PC-3 (cell line): Measurements from ENCODE around the gene TMEM229B. TPM values are rescaled to one million over a fixed set of nuclear protein-coding genes. Genes with fewer than 3 reads are reported as not detected.

Experiments
- ATAC-seq: fragments of 200-7000 bp; cut with Tn5 transposase; 2 replicates; pipeline ENCODE4 v1.9.1; 2020; ENCODE audit warnings: mild to moderate bottlenecking, moderate library complexity
- BruUV-seq: library from RNA; stranded (reverse); fragments of 400-500 nt; replicated peaks from 2 replicates; lab custom pipeline; 2021; lab: Mats Ljungman, UMichigan
- CTCF ChIA-PET: fragments of 300-600 bp; sonication (Branson Sonifier 250); formaldehyde crosslinking; loops from one replicate; lab custom pipeline; 2022; ENCODE audit warnings: antibody characterized with exemption; lab: Charles Lee
- POLR2A ChIA-PET: fragments of 300-600 bp; sonication (Branson Sonifier 250); formaldehyde crosslinking; loops from one replicate; lab custom pipeline; 2022; ENCODE audit warnings: antibody characterized with exemption; ENCODE audit not compliant: unreplicated experiment; lab: Charles Lee
- DNase-seq: peaks from one replicate; pipeline ENCODE4 v3.0.0-alpha.2; 2015
- H2AFZ ChIP-seq: fragments of 300-600 bp; sonication (generic); 2 replicates; pipeline ENCODE4 v1.6.0; 2016; ENCODE audit warnings: antibody characterized with exemption, low read length
- H3F3A ChIP-seq: fragments of 300-600 bp; sonication (generic); one replicate; pipeline ENCODE4 v1.6.0; 2017; ENCODE audit warnings: antibody characterized with exemption, low read length, control low read depth, mild to moderate bottlenecking; ENCODE audit not compliant: unreplicated experiment
- H3K27ac ChIP-seq: fragments of 300-600 bp; sonication (generic); 2 replicates; pipeline ENCODE4 v1.5.1; 2016; ENCODE audit warnings: mild to moderate bottlenecking, low read length
- H3K27me3 ChIP-seq: fragments of 300-600 bp; sonication (generic); 2 replicates; pipeline ENCODE4 v1.6.1; 2016; ENCODE audit warnings: low read length, mixed read lengths
- H3K36me3 ChIP-seq: fragments of 300-600 bp; sonication (generic); 2 replicates; pipeline ENCODE4 v1.6.1; 2016; ENCODE audit warnings: low read depth, mixed run types, low read length, mixed read lengths
- H3K4me1 ChIP-seq: fragments of 300-600 bp; sonication (generic); 2 replicates; pipeline ENCODE4 v1.5.1; 2016; ENCODE audit warnings: low read length; ENCODE audit not compliant: insufficient read depth
- H3K4me2 ChIP-seq: fragments of 300-600 bp; sonication (generic); 2 replicates; pipeline ENCODE4 v1.6.0; 2016; ENCODE audit warnings: low read length
- H3K4me3 ChIP-seq: fragments of 300-600 bp; sonication (generic); 2 replicates; pipeline ENCODE4 v1.5.1; 2016; ENCODE audit warnings: mild to moderate bottlenecking, low read length, mixed read lengths
- H3K79me2 ChIP-seq: fragments of 300-600 bp; sonication (generic); 2 replicates; pipeline ENCODE4 v1.6.1; 2017; ENCODE audit warnings: low read length, mixed read lengths
- H3K9ac ChIP-seq: fragments of 300-600 bp; sonication (generic); 2 replicates; pipeline ENCODE4 v1.6.0; 2016; ENCODE audit warnings: mild to moderate bottlenecking, low read length
- H3K9me2 ChIP-seq: fragments of 300-600 bp; sonication (generic); replicated peaks from 2 replicates; pipeline ENCODE4 v1.6.1; 2016; ENCODE audit warnings: mixed run types, low read length, mixed read lengths
- H3K9me3 ChIP-seq: fragments of 300-600 bp; sonication (generic); 2 replicates; pipeline ENCODE4 v1.6.1; 2016; ENCODE audit warnings: low read length, mixed read lengths
- H4K20me1 ChIP-seq: fragments of 300-600 bp; sonication (generic); 2 replicates; pipeline ENCODE4 v1.6.1; 2016; ENCODE audit warnings: low read length, mixed read lengths
- EZH2 ChIP-seq: fragments of 300-600 bp; sonication (generic); IDR thresholded peaks from one replicate; pipeline ENCODE4 v1.6.1; 2017; ENCODE audit warnings: antibody characterized with exemption, mild to moderate bottlenecking, low read length; ENCODE audit not compliant: unreplicated experiment
- EZH2phosphoT487 ChIP-seq: fragments of 300-600 bp; sonication (generic); IDR thresholded peaks from 2 replicates; pipeline ENCODE4 v1.6.1; 2018; ENCODE audit warnings: mild to moderate bottlenecking, antibody characterized with exemption, low read length, borderline replicate concordance
- intact Hi-C: fragments of 100-400 bp; cut with micrococcal nuclease; formaldehyde crosslinking; loops from 2 replicates; pipeline ENCODE4 v1.9.0; 2023
- total RNA-seq: library from RNA; depleted of rRNA; stranded (reverse); fragments of >200 nt; gene quantifications from 2 replicates; pipeline ENCODE4 v1.2.3, GENCODE V29; 2014
- TF ChIP-seq, protein P1 (sequence below): fragments of 300-600 bp; sonication (generic); conservative IDR thresholded peaks from 2 replicates; pipeline ENCODE4 v1.5.1; 2017; ENCODE audit warnings: antibody characterized with exemption, low read depth, mild to moderate bottlenecking, low read length

TMEM229B gene
- total RNA-seq, 1 experiment from 2014 or later = not detected

DNA sequence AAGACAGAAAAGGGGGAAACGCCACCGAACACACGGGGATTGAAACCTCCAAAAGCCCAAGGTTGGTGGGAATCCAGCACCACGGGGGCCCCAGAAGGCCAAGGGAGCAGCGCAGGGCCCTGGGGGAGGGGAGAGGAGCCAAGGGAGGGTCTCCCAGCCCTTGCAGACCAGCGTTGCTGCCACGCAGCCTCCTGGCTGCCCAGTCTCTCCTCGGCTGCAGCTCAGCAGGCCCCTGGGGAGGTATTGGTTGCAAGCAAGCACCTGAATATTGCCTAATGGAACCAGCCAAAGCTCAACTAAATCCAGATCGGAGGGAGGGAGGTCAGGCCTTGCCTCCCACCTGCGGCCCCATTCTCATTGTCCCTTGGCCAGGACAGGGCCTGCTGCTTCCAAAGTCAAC is 15.8 kb downstream of the TMEM229B start:
- no peaks in the 10 kb centered on the region for H3K9me3 ChIP-seq
- H2AFZ ChIP-seq = no peak overlapping the region
- CTCF ChIA-PET = no interaction called here
- BruUV-seq = no TSS peak
- no peaks in the 10 kb centered on the region for H3K79me2 ChIP-seq
- no peaks in the 10 kb centered on the region for H4K20me1 ChIP-seq
- TF ChIP-seq EZH2phosphoT487 = no peak
- no peak for TF ChIP-seq EZH2
- TF ChIP-seq, protein P1, sequence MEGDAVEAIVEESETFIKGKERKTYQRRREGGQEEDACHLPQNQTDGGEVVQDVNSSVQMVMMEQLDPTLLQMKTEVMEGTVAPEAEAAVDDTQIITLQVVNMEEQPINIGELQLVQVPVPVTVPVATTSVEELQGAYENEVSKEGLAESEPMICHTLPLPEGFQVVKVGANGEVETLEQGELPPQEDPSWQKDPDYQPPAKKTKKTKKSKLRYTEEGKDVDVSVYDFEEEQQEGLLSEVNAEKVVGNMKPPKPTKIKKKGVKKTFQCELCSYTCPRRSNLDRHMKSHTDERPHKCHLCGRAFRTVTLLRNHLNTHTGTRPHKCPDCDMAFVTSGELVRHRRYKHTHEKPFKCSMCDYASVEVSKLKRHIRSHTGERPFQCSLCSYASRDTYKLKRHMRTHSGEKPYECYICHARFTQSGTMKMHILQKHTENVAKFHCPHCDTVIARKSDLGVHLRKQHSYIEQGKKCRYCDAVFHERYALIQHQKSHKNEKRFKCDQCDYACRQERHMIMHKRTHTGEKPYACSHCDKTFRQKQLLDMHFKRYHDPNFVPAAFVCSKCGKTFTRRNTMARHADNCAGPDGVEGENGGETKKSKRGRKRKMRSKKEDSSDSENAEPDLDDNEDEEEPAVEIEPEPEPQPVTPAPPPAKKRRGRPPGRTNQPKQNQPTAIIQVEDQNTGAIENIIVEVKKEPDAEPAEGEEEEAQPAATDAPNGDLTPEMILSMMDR = no peak
- H3K4me3 ChIP-seq = no peak overlapping the region
- no peak overlapping the region for H3K9ac ChIP-seq
- no peaks in the 10 kb centered on the region for H3F3A ChIP-seq
- POLR2A ChIA-PET = no interaction called here
- H3K27me3 ChIP-seq = no peaks in the 10 kb centered on the region
- H3K9me2 ChIP-seq = no peaks in the 10 kb centered on the region
- DNase-seq (no peak), ATAC-seq (no peak)
- H3K4me2 ChIP-seq = no peak overlapping the region
- H3K4me1 ChIP-seq = no peaks in the 10 kb centered on the region
- intact Hi-C loops = no loop called here
- H3K36me3 ChIP-seq = no peaks in the 10 kb centered on the region
- no peak overlapping the region for H3K27ac ChIP-seq

DNA sequence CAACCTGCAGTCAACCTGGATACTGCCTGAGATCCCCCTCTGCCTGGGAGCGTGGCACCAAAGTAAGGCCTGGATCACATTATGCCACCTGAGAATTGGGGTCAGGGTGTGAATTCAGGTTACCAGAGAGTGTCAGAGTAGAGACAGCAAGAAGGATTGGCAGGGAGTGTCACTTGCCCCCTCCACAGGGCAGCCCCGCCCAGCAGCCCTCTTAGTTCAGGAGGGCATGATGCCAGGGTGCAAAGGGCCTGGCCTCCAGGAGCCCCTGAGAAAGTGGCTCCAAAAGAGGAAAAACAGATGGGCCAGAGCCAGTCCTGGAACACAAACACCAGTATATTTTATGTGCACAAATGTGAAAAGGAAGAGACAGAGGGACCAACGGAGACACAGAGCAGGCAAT is 18.6 kb downstream of the TMEM229B start:
- H3F3A ChIP-seq = no peaks in the 10 kb centered on the region
- H2AFZ ChIP-seq = no peak overlapping the region
- no peaks in the 10 kb centered on the region for H3K4me1 ChIP-seq
- no peak overlapping the region for H3K27ac ChIP-seq
- ATAC-seq (no peak), DNase-seq (no peak)
- ChIA-PET POLR2A (no interaction called here), CTCF (no interaction called here)
- H3K79me2 ChIP-seq = no peaks in the 10 kb centered on the region
- no peak overlapping the region for H3K9ac ChIP-seq
- H3K27me3 ChIP-seq = no peaks in the 10 kb centered on the region
- H3K36me3 ChIP-seq = no peaks in the 10 kb centered on the region
- no peak overlapping the region for H3K4me2 ChIP-seq
- H3K4me3 ChIP-seq = no peak overlapping the region
- no peaks in the 10 kb centered on the region for H3K9me2 ChIP-seq
- H4K20me1 ChIP-seq = no peaks in the 10 kb centered on the region
- BruUV-seq = no TSS peak
- no peaks in the 10 kb centered on the region for H3K9me3 ChIP-seq
- TF ChIP-seq EZH2 (no peak), EZH2phosphoT487 (no peak)
- TF ChIP-seq, protein P1 = no peak
- intact Hi-C loops = no loop called here

DNA sequence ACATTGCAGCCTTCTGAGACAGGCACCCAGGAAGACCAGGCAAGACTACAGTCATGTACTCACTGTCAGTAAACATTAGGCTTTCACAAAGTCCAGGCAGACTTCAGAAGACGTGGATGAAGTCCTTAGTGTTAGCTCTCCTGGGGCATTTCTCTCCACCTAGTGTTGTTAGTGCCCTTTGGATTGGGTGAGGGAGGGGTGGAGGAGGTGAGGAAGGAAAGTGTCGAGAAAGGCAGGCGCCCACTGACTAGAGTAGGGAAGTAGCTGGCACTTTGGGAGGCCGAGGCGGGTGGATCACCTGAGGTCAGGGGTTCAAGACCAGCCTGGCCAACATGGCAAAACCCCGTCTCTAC is 20.2 kb downstream of the TMEM229B start:
- Histone ChIP-seq H3K9me2 (no peaks in the 10 kb centered on the region), H3K4me2 (no peak overlapping the region), H3K4me1 (no peaks in the 10 kb centered on the region), H3K27me3 (no peaks in the 10 kb centered on the region), H3K36me3 (no peaks in the 10 kb centered on the region), H3K9me3 (no peaks in the 10 kb centered on the region), H3K79me2 (no peaks in the 10 kb centered on the region), H3K27ac (no peak overlapping the region), H3F3A (no peaks in the 10 kb centered on the region), H2AFZ (no peak overlapping the region), H3K4me3 (no peak overlapping the region), H4K20me1 (no peaks in the 10 kb centered on the region), H3K9ac (no peak overlapping the region)
- ATAC-seq = no peak
- TF ChIP-seq EZH2phosphoT487 (no peak), EZH2 (no peak)
- TF ChIP-seq, protein P1 = no peak
- DNase-seq = no peak
- POLR2A ChIA-PET = no interaction called here
- CTCF ChIA-PET = no interaction called here
- BruUV-seq = no TSS peak
- intact Hi-C loops = no loop called here
